DOHH2 (cell line): ENCODE results near the gene TPGS2.

Source experiments
- H3F3A ChIP-seq: fragments of 200-600 bp; sonication (generic), shearing (Covaris generic); 2 replicates; pipeline ENCODE4 v1.6.0; 2016; ENCODE audit warnings: antibody characterized with exemption, mild to moderate bottlenecking; ENCODE audit not compliant: control insufficient read depth, insufficient read depth
- H3K27ac ChIP-seq: fragments of 200-600 bp; sonication (generic); 2 replicates; pipeline ENCODE4 v1.5.1; 2014; ENCODE audit warnings: low read depth, mild to moderate bottlenecking, low read length, moderate library complexity
- H3K27me3 ChIP-seq: fragments of 200-600 bp; sonication (generic); 2 replicates; pipeline ENCODE4 v1.6.1; 2014; ENCODE audit warnings: mild to moderate bottlenecking, low read length, mixed read lengths; ENCODE audit not compliant: control insufficient read depth
- H3K36me3 ChIP-seq: fragments of 200-600 bp; sonication (generic); 2 replicates; pipeline ENCODE4 v1.6.1; 2014; ENCODE audit warnings: mild to moderate bottlenecking, low read length, moderate library complexity, mixed read lengths; ENCODE audit not compliant: control insufficient read depth
- H3K4me1 ChIP-seq: fragments of 200-600 bp; sonication (generic); 2 replicates; pipeline ENCODE4 v1.6.1; 2014; ENCODE audit warnings: mild to moderate bottlenecking, low read length, mixed read lengths; ENCODE audit not compliant: control insufficient read depth
- H3K4me2 ChIP-seq: fragments of 200-600 bp; sonication (generic); 2 replicates; pipeline ENCODE4 v1.6.0; 2014; ENCODE audit warnings: mild to moderate bottlenecking, low read length, moderate library complexity
- H3K4me3 ChIP-seq: fragments of 200-600 bp; sonication (generic); 2 replicates; pipeline ENCODE4 v1.5.1; 2014; ENCODE audit warnings: mild to moderate bottlenecking, low read length, mixed read lengths
- H3K79me2 ChIP-seq: fragments of 200-600 bp; sonication (generic); 2 replicates; pipeline ENCODE4 v1.6.1; 2014; ENCODE audit warnings: mild to moderate bottlenecking, low read length, mixed read lengths; ENCODE audit not compliant: control insufficient read depth
- H3K9me2 ChIP-seq: fragments of 200-600 bp; sonication (generic); replicated peaks from 2 replicates; pipeline ENCODE4 v1.6.1; 2014; ENCODE audit warnings: mild to moderate bottlenecking, low read length, mixed read lengths; ENCODE audit not compliant: control insufficient read depth
- H3K9me3 ChIP-seq: fragments of 200-600 bp; sonication (generic); 2 replicates; pipeline ENCODE4 v1.6.1; 2014; ENCODE audit warnings: antibody characterized with exemption, low read length, mixed read lengths; ENCODE audit not compliant: control insufficient read depth, insufficient read depth
- H4K20me1 ChIP-seq: fragments of 200-600 bp; sonication (generic); 2 replicates; pipeline ENCODE4 v1.6.0; 2014; ENCODE audit warnings: low read depth, mild to moderate bottlenecking, antibody characterized with exemption, low read length, moderate library complexity; ENCODE audit not compliant: control insufficient read depth, insufficient read depth
- EZH2phosphoT487 ChIP-seq: fragments of 200-600 bp; sonication (generic); IDR thresholded peaks from 2 replicates; pipeline ENCODE4 v1.6.1; 2017; ENCODE audit warnings: borderline replicate concordance, mild to moderate bottlenecking, antibody characterized with exemption, low read length, moderate library complexity, mixed read lengths
- TF ChIP-seq, protein P1 (sequence below): fragments of 200-600 bp; sonication (generic); IDR thresholded peaks from one replicate; pipeline ENCODE4 v1.5.1; 2014; ENCODE audit warnings: antibody characterized with exemption, mild to moderate bottlenecking, low read depth, low read length; ENCODE audit not compliant: poor library complexity, severe bottlenecking

TPGS2 gene

GRCh38 chr18:36867056-36867455 lies 38.3 kb upstream of the TPGS2 start:
- Histone ChIP-seq H3K9me3 (no peaks in the 10 kb centered on the region), H3K27me3 (no peaks in the 10 kb centered on the region), H3K9me2 (no peaks in the 10 kb centered on the region), H3K4me1 (no peaks in the 10 kb centered on the region), H3K4me2 (no peak overlapping the region), H3K36me3 (no peaks in the 10 kb centered on the region), H3K4me3 (no peak overlapping the region), H3F3A (no peaks in the 10 kb centered on the region), H4K20me1 (no peaks in the 10 kb centered on the region; the same call in 1 of the 2 replicates), H3K27ac (no peak overlapping the region), H3K79me2 (no peaks in the 10 kb centered on the region)
- TF ChIP-seq EZH2phosphoT487 = no peak
- TF ChIP-seq, protein P1, sequence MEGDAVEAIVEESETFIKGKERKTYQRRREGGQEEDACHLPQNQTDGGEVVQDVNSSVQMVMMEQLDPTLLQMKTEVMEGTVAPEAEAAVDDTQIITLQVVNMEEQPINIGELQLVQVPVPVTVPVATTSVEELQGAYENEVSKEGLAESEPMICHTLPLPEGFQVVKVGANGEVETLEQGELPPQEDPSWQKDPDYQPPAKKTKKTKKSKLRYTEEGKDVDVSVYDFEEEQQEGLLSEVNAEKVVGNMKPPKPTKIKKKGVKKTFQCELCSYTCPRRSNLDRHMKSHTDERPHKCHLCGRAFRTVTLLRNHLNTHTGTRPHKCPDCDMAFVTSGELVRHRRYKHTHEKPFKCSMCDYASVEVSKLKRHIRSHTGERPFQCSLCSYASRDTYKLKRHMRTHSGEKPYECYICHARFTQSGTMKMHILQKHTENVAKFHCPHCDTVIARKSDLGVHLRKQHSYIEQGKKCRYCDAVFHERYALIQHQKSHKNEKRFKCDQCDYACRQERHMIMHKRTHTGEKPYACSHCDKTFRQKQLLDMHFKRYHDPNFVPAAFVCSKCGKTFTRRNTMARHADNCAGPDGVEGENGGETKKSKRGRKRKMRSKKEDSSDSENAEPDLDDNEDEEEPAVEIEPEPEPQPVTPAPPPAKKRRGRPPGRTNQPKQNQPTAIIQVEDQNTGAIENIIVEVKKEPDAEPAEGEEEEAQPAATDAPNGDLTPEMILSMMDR = no peak

GRCh38 chr18:36862182-36862581 lies 33.4 kb upstream of the TPGS2 start:
- H4K20me1 ChIP-seq = no peaks in the 10 kb centered on the region

GRCh38 chr18:36856815-36857214 lies 28.0 kb upstream of the TPGS2 start:
- Histone ChIP-seq H3K9me2 (no peaks in the 10 kb centered on the region), H4K20me1 (no peaks in the 10 kb centered on the region), H3K36me3 (peaks cover 3% of the 10 kb centered on the region), H3K4me3 (no peak overlapping the region), H3K79me2 (no peaks in the 10 kb centered on the region), H3K27me3 (no peaks in the 10 kb centered on the region), H3K4me1 (no peaks in the 10 kb centered on the region), H3K9me3 (peaks cover 6% of the 10 kb centered on the region; the same call in 1 of the 2 replicates), H3F3A (no peaks in the 10 kb centered on the region), H3K27ac (no peak overlapping the region), H3K4me2 (no peak overlapping the region)
- no peak for TF ChIP-seq EZH2phosphoT487
- TF ChIP-seq, protein P1 = no peak

More at GRCh38 chr18:36862182-36862581, 33.4 kb upstream of the TPGS2 start:
- Histone ChIP-seq H3K4me3 (no peak overlapping the region), H3K9me3 (no peaks in the 10 kb centered on the region), H3K27me3 (no peaks in the 10 kb centered on the region), H3K27ac (no peak overlapping the region), H3K4me1 (no peaks in the 10 kb centered on the region), H3K36me3 (no peaks in the 10 kb centered on the region), H3K9me2 (no peaks in the 10 kb centered on the region), H3K79me2 (no peaks in the 10 kb centered on the region), H3F3A (no peaks in the 10 kb centered on the region), H3K4me2 (no peak overlapping the region)
- no peak for TF ChIP-seq EZH2phosphoT487
- TF ChIP-seq, protein P1 = no peak

- TF ChIP-seq EZH2phosphoT487 = no peak
- TF ChIP-seq, protein P1 = no peak
- no peaks in the 10 kb centered on the region for H4K20me1 ChIP-seq
- H3K4me1 ChIP-seq = no peaks in the 10 kb centered on the region
- no peaks in the 10 kb centered on the region for H3K27me3 ChIP-seq
- no peak overlapping the region for H3K4me2 ChIP-seq
- H3K27ac ChIP-seq = no peak overlapping the region
- no peaks in the 10 kb centered on the region for H3F3A ChIP-seq
- H3K9me3 ChIP-seq = peaks cover 6% of the 10 kb centered on the region; the same call in 1 of the 2 replicates
- peaks cover 3% of the 10 kb centered on the region for H3K36me3 ChIP-seq
- no peaks in the 10 kb centered on the region for H3K79me2 ChIP-seq
- no peaks in the 10 kb centered on the region for H3K9me2 ChIP-seq
- H3K4me3 ChIP-seq = no peak overlapping the region
Observed at GRCh38 chr18:36851202-36851590, 22.4 kb upstream of the TPGS2 start.
